Hepatocyte (in vitro differentiated cells): ENCODE measurements around the gene CEACAM1.

Experiments used
- EZH2 ChIP-seq: fragments of 200-600 bp; sonication (generic); IDR thresholded peaks from 2 replicates; pipeline ENCODE4 v1.6.1; 2016; ENCODE audit warnings: antibody characterized with exemption, mild to moderate bottlenecking, borderline replicate concordance
- EZH2phosphoT487 ChIP-seq: fragments of 200-600 bp; sonication (generic); IDR thresholded peaks from one replicate; pipeline ENCODE4 v1.6.1; 2018; ENCODE audit warnings: antibody characterized with exemption, mild to moderate bottlenecking, low read depth, moderate library complexity; ENCODE audit not compliant: unreplicated experiment, severe bottlenecking
- TF ChIP-seq, protein P1 (sequence below): fragments of 200-600 bp; sonication (generic); IDR thresholded peaks from 2 replicates; pipeline ENCODE4 v1.5.1; 2016; ENCODE audit warnings: antibody characterized with exemption, mild to moderate bottlenecking; ENCODE audit not compliant: poor library complexity

DNA sequence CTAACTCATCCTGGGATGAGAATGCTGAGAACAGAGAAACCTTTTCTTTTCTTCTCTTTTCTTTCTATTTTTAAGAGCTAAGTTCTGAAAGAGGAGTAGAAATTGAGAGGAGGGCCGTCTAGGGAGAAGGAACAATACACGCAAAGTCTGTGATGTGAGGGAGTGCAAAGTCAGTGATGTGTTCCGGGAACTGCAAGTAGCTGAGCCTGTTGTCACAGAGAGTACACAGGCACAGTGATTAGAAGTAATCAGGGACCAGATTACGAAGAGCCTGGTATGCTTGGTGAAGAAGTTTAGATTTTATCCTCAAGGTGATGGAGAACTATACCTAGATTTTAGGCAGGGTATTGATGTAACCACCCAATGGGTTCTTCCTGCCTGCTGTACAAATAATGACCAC is 53.5 kb downstream of the CEACAM1 start:
- TF ChIP-seq, protein P1, sequence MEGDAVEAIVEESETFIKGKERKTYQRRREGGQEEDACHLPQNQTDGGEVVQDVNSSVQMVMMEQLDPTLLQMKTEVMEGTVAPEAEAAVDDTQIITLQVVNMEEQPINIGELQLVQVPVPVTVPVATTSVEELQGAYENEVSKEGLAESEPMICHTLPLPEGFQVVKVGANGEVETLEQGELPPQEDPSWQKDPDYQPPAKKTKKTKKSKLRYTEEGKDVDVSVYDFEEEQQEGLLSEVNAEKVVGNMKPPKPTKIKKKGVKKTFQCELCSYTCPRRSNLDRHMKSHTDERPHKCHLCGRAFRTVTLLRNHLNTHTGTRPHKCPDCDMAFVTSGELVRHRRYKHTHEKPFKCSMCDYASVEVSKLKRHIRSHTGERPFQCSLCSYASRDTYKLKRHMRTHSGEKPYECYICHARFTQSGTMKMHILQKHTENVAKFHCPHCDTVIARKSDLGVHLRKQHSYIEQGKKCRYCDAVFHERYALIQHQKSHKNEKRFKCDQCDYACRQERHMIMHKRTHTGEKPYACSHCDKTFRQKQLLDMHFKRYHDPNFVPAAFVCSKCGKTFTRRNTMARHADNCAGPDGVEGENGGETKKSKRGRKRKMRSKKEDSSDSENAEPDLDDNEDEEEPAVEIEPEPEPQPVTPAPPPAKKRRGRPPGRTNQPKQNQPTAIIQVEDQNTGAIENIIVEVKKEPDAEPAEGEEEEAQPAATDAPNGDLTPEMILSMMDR, result no peak
- TF ChIP-seq EZH2 (no peak), EZH2phosphoT487 (no peak)
